GM19035 (cell line): ENCODE measurements around the gene FARP1.

ENCODE experiments used
- ATAC-seq: cut with Tn5 transposase; IDR thresholded peaks from one replicate; pipeline ENCODE4 v1.9.1; 2021; ENCODE audit not compliant: unreplicated experiment

FARP1 gene

GRCh38 chr13:98279473-98280175 lies 136.7 kb downstream of the FARP1 start:
- no peak for ATAC-seq

DNA sequence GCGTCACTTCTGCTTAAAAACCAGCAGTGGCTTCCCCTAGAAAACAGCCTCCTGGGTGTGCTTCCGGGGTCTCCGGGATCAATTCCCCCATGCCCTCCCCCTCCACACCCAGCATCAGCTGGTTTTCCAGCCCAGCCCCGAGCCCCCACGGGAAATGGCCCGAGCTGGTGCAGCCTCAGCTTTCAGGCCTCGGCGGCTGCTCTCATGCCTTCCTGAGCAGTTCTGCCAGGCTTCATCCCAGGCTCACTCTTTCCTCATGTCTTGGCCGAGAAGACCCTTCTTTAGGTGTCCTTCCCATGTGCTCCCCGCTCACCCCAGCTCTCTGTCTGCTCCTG lies 137.2 kb downstream of the FARP1 start:
- ATAC-seq: no peak

DNA sequence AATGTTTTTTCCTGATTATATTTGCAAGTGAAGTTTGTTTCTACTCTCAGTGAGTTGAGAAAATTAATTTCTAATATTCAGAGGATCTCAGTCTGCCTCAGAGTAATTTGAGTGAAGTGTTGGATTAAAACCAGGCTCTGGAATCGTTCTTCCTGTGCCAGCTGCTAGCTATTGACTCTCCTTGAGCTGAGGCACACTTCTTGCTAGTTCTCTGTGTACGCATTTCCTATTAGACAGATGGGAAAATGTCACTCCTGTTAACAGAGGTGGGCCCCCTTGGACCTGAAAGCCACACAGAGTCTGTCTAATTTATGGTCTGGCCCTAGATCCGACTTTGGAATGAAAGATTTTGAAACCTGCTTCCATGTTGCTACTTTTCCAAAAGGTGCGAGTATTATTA lies 141.8 kb downstream of the FARP1 start:
- no peak for ATAC-seq

DNA sequence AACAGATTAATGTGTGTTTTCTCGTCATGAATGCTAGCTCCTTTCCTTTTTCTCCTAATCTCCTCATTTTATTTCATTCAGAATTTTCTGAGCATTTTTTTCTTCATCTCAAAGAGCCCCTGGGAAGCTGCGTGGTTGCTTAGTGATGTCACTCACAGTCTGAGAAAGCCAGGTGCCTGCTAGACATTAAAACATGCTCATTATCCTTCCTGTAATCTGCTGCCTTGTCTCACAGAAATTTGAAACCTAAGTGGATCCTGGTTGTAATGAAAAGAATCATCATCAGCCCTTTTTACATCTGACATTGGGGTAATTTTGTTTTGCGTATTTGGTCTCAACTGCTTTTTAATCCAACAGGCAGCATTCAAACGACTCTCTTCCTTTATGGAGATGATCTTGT lies 142.4 kb downstream of the FARP1 start:
- no peak for ATAC-seq

GRCh38 chr13:98285852-98286594 lies 143.1 kb downstream of the FARP1 start:
- ATAC-seq: no peak

GRCh38 chr13:98286799-98287198 lies 143.9 kb downstream of the FARP1 start:
- no peak for ATAC-seq

GRCh38 chr13:98288211-98288610 lies 145.3 kb downstream of the FARP1 start:
- ATAC-seq: no peak

GRCh38 chr13:98289339-98289945 lies 146.5 kb downstream of the FARP1 start:
- no peak for ATAC-seq

DNA sequence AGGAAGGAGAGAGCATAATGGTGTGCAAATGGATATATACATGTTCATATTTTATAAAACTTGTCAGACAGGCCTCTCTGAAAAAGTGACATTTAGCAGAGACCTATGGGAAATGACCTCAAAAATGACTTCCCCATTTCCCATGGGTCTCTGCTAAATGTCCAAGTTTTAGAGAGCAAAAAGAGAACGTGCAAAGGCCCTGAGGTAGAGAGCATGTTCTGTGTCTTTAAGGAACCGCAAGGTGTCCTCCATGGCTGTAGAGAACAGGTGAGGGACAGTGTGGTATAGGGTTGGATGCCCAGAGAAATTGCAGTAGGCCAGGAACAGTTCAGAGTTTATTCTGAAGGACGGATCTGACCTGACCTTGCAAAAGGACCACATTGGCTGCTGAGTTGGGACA lies 147.4 kb downstream of the FARP1 start:
- no peak for ATAC-seq

DNA sequence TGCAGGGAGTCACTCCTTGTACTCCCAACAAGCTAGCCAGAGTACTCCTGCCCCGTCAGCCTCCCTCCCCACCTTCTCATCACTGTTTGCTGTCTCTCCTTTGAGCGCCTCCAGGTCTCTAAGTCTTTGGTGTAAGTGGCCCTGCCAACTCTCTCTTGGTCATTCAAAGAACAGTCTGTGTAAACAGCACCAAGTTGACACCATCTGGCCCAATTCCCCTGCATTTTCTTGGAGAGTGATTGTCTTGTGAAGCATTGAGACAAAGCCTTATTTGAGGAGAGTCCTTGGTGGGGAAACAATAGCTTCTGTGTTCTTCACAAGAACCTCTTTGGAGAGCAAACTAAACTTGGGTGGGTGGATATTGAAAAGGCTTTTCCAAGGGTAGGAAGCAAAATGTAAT lies 148.8 kb downstream of the FARP1 start:
- ATAC-seq: no peak

GRCh38 chr13:98293103-98293502 lies 150.2 kb downstream of the FARP1 start:
- ATAC-seq: no peak

DNA sequence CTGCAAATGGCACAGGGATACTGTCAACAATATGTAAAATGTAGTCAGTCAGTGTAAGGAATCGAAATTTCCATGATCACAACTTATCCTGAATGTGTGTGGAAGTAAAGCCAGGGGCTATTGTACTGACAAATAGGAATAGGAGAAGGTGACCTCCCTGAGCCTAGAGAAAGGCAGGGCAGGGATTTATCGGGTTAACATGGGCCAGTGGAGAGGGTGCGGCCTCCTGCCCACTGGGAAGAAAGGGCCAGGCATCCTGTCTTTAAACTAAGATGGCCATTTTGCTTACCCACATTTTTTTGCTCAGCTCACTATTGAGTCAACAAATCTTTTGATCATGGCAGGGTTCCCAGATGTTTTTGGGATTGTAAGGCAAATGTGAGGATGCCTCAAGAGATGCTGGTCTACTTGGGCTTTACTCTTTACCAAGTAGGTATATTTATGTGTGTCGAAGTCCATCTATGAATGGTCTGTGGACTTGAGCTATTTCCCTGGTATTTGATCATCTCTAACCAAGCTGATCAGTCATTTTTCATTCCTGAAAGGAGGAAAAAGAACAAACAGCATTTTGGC lies 150.8 kb downstream of the FARP1 start:
- ATAC-seq: no peak

- ATAC-seq: no peak
Observed at GRCh38 chr13:98295371-98295770, 152.5 kb downstream of the FARP1 start.

- no peak for ATAC-seq
Observed at GRCh38 chr13:98297051-98297450, 154.2 kb downstream of the FARP1 start.

DNA sequence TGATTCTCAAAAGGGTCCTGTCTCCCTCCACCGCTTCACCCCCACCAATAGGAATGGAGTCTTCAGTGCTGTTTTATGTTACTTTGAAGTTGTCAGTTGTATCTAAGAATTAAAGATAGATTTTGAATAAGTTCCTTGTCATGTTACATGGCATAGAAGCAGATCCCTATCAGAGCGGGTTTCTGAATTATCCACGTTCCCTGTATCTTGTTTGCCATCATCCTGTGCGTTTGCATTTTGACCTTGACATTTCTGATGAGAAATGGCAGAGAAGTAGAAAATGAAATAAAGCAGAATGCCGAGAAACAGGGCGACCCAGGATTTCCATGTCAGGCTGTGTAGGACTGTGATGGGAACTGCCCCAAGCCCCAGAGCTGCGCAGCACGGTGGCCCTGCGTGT lies 154.9 kb downstream of the FARP1 start:
- ATAC-seq: no peak

GRCh38 chr13:98298599-98298998 lies 155.7 kb downstream of the FARP1 start:
- no peak for ATAC-seq

- no peak for ATAC-seq
Observed at GRCh38 chr13:98299235-98299965, 156.5 kb downstream of the FARP1 start.

- no peak for ATAC-seq
Observed at GRCh38 chr13:98299966-98300350, 157.1 kb downstream of the FARP1 start.

DNA sequence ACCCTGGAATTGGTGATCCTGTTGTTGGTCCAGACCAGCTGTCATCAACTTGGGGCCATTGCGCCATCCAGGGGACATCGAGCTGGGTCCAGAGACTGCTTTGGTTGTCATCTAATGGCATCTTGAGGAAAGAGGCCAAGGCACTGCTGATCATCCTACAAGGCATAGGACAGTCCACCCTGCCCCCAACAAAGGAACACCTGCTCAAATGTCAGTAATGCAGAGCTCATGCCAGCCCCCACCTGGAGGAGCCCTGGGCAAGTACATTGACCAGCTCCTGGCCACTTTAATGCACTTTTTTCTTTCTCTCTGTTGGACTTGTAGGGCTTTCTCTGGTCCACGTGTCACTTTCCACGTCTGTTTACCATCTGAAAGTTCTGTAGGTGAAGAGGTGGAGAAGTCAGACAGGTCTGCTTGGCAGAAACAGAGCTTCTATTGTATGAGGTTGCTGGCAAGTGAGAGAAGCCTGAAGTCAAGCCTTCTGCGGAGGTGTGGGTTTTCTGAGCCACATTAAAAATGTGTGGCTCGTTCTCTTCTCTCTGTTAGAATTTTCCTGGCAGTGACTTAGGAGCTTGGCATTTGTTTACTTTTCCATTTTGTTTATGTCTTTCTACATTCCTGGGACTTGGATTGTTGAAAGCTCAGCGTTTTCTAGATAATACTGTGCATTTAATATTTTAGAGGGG lies 158.2 kb downstream of the FARP1 start:
- ATAC-seq: no peak

DNA sequence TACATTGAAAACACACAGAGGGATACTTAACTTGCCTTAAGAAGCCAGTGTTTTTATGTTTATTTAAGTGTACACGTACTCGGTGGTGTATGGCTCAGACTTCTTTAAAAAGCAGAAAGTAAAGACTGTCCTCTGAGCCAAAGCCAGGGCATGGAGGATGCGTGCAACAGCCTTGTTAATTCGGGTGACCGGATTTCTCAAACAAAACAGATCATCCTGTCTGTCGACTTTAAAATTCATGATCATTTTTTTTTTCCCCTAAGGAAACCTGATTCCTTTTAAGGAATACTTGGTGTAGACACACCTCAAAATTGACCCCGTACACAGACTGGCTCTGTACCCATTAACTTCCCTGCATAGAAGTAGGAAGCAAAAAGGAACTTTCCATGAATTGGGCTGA lies 158.8 kb downstream of the FARP1 start:
- no peak for ATAC-seq

DNA sequence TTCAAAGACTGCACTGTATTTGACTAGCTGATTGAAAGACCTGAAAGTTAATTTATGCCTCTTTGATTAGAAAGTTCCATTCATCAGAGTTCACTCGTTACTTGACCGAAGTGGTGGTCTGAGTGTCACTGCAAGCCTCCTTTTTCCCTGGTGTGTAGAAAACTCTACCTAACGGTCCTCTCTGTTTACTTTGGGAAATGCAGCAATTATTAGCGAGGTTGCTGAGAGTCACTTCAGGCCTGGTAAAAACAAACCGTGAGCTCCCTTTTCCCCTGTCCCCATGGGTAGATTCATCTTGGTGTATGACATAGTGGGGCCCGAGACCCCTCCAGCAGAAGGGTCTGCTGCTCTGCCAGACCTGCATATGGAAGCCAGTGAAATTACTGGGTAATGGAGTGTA lies 161.0 kb downstream of the FARP1 start:
- ATAC-seq: no peak
